Stimulated activated CD8-positive, alpha-beta memory T cell treated with anti-CD3 and anti-CD28 coated beads, Interleukin-2, amount 100 ng/mL, for 1 hour (primary cell): Measurements from ENCODE around the gene GDF2.

ENCODE experiments used
- DNase-seq, 2 donors: peaks; one replicate each; pipeline ENCODE4 v3.0.0-alpha.2; 2020; ENCODE audit warnings: low read depth in 2 of 2

Gene GDF2

GRCh38 chr10:47291682-47292081 is 30.6 kb upstream of the GDF2 start:
- no peak for DNase-seq

GRCh38 chr10:47294057-47294456 is 28.2 kb upstream of the GDF2 start:
- no peak for DNase-seq

GRCh38 chr10:47294501-47294900 is 27.8 kb upstream of the GDF2 start:
- DNase-seq = no peak

- no peak for DNase-seq
Measured at GRCh38 chr10:47295411-47295810, 26.8 kb upstream of the GDF2 start.

GRCh38 chr10:47296156-47296894 is 25.9 kb upstream of the GDF2 start:
- no peak for DNase-seq

- DNase-seq = no peak
Measured at GRCh38 chr10:47296941-47297340, 25.3 kb upstream of the GDF2 start.

- no peak for DNase-seq
Measured at GRCh38 chr10:47297866-47298540, 24.3 kb upstream of the GDF2 start.

GRCh38 chr10:47298715-47299114 is 23.5 kb upstream of the GDF2 start:
- no peak for DNase-seq

GRCh38 chr10:47299611-47300428 is 22.4 kb upstream of the GDF2 start, which contains the start of gene GDF10:
Gene GDF10 (plus strand): TSS chr10:47300197. CDS start chr10:47300652, 455 bp downstream.
- no peak for DNase-seq

GRCh38 chr10:47300429-47300931 is 21.8 kb upstream of the GDF2 start:
- DNase-seq = no peak

GRCh38 chr10:47301833-47302232 is 20.4 kb upstream of the GDF2 start:
- DNase-seq = no peak

- no peak for DNase-seq
Measured at GRCh38 chr10:47303105-47303504, 19.1 kb upstream of the GDF2 start.

GRCh38 chr10:47303866-47304265 is 18.4 kb upstream of the GDF2 start:
- no peak for DNase-seq

- no peak for DNase-seq
Measured at GRCh38 chr10:47305566-47305965, 16.7 kb upstream of the GDF2 start.

GRCh38 chr10:47306387-47307210 is 15.7 kb upstream of the GDF2 start:
- DNase-seq = no peak

GRCh38 chr10:47307381-47307780 is 14.9 kb upstream of the GDF2 start:
- DNase-seq = no peak

GRCh38 chr10:47308775-47309174 is 13.5 kb upstream of the GDF2 start:
- DNase-seq = no peak

GRCh38 chr10:47309408-47310089 is 12.7 kb upstream of the GDF2 start:
- DNase-seq = no peak

- DNase-seq = no peak
Measured at GRCh38 chr10:47310090-47310505, 12.2 kb upstream of the GDF2 start.

- no peak for DNase-seq
Measured at GRCh38 chr10:47311193-47311931, 10.9 kb upstream of the GDF2 start.
